Fibroblast of lung (primary cell): ENCODE data around the gene NEGR1. TPM values are rescaled to one million over a fixed set of nuclear protein-coding genes. Genes with fewer than 3 reads are reported as not detected.
A peak's percentile ranks its signal among the peaks of the same experiment; 100 is the strongest.
"Not testable (repeated sequence)": the region's sequence is repeated elsewhere in the genome, so short reads cannot be mapped to it uniquely, and the experiment has no call there.

Experiments
- DNase-seq, 2 donors: peaks; one replicate each; pipeline versions ENCODE4 v3.0.0 to v3.0.0-alpha.2; 2010; ENCODE audit warnings: low read depth in 2 of 2
- H2AFZ ChIP-seq: 2 replicates; pipeline ENCODE4 v1.5.1; 2012; ENCODE audit warnings: low read length, control low read depth, inconsistent platforms
- H3K27ac ChIP-seq: 2 replicates; pipeline ENCODE4 v1.5.1; 2011; ENCODE audit warnings: low read length, control low read depth; ENCODE audit not compliant: insufficient read depth
- H3K27me3 ChIP-seq: 2 replicates; pipeline ENCODE4 v1.5.1; 2011; ENCODE audit warnings: mild to moderate bottlenecking, low read length; ENCODE audit not compliant: control insufficient read depth, insufficient read depth
- H3K36me3 ChIP-seq: 2 replicates; pipeline ENCODE4 v1.5.1; 2011; ENCODE audit warnings: low read length; ENCODE audit not compliant: control insufficient read depth, insufficient read depth
- H3K4me1 ChIP-seq: 2 replicates; pipeline ENCODE4 v1.5.1; 2011; ENCODE audit warnings: low read length; ENCODE audit not compliant: control insufficient read depth, insufficient read depth; ENCODE audit errors: extremely low read depth
- H3K4me2 ChIP-seq: 2 replicates; pipeline ENCODE4 v1.5.1; 2011; ENCODE audit warnings: low read length, control low read depth; ENCODE audit not compliant: insufficient read depth; ENCODE audit errors: extremely low read depth
- H3K4me3 ChIP-seq, 4 experiments: fragments of 200-600 bp in 1 of 4; sonication (generic) in 1 of 4; replicated peaks in 1 of 4; 2 replicates each; pipeline ENCODE4 v1.5.1; 2011 to 2016; ENCODE audit warnings: low read length in 4 of 4, low read depth in 3 of 4, mild to moderate bottlenecking in 3 of 4, control low read depth in 2 of 4, inconsistent platforms in 1 of 4, mixed read lengths in 1 of 4; ENCODE audit not compliant: insufficient read depth in 1 of 4; ENCODE audit errors: control extremely low read depth in 1 of 4
- H3K79me2 ChIP-seq: 2 replicates; pipeline ENCODE4 v1.5.1; 2012; ENCODE audit warnings: mild to moderate bottlenecking, low read length, inconsistent platforms; ENCODE audit not compliant: control insufficient read depth, insufficient read depth
- H3K9ac ChIP-seq: 2 replicates; pipeline ENCODE4 v1.5.1; 2011; ENCODE audit warnings: mild to moderate bottlenecking, low read length, control low read depth; ENCODE audit not compliant: insufficient read depth
- H3K9me3 ChIP-seq: 2 replicates; pipeline ENCODE4 v1.5.1; 2012; ENCODE audit warnings: low read depth, low read length; ENCODE audit not compliant: control insufficient read depth, insufficient read depth
- H4K20me1 ChIP-seq: 2 replicates; pipeline ENCODE4 v1.5.1; 2011; ENCODE audit warnings: low read length; ENCODE audit not compliant: control insufficient read depth, insufficient read depth; ENCODE audit errors: extremely low read depth
- CTCF ChIP-seq, 2 donors: IDR thresholded peaks in 1 of 2; conservative IDR thresholded peaks in 1 of 2; 1 replicate in 1 of 2; 2 replicates in 1 of 2; pipeline ENCODE4 v1.5.1; 2011 to 2012; ENCODE audit warnings: low read length in 2 of 2, control low read depth in 1 of 2, inconsistent platforms in 1 of 2, low read depth in 1 of 2, mild to moderate bottlenecking in 1 of 2
- EZH2 ChIP-seq: IDR thresholded peaks from 2 replicates; pipeline ENCODE4 v1.5.1; 2012; ENCODE audit warnings: low read length, control low read depth, mild to moderate bottlenecking; ENCODE audit errors: missing control alignments
- polyA plus RNA-seq, 2 donors: library from polyadenylated mRNA; depleted of rRNA in 1 of 2; stranded (reverse) in 1 of 2; unstranded in 1 of 2; fragments of >200 nt; gene quantifications; 2 replicates each; pipeline ENCODE4 v1.2.1, GENCODE V29; 2011 to 2012; ENCODE audit warnings: missing spikeins in 1 of 2
- total RNA-seq: library from RNA; depleted of rRNA; stranded (reverse); fragments of >200 nt; gene quantifications from 2 replicates; pipeline ENCODE4 v1.2.1, GENCODE V29; 2014

Gene NEGR1
- total and polyA plus RNA-seq, 2 donors (not counting 1 experiment from before 2014, with no cell fraction given), result 3.1 to 9.4 TPM

- Histone ChIP-seq H3K4me2 (no peak overlapping the region), H3K79me2 (no peaks in the 10 kb centered on the region), H3K4me3 (no peak overlapping the region), H3K4me1 (no peaks in the 10 kb centered on the region), H3K9me3 (no peaks in the 10 kb centered on the region), H4K20me1 (no peaks in the 10 kb centered on the region), H3K27me3 (no peaks in the 10 kb centered on the region), H3K9ac (no peak overlapping the region), H3K36me3 (no peaks in the 10 kb centered on the region), H2AFZ (peak overlapping the region; percentile 45), H3K27ac (no peak overlapping the region)
- peak; percentile 19 to 74 for DNase-seq
- TF ChIP-seq EZH2 (no peak), CTCF (conservative IDR thresholded peaks at IDR 0.05 in 1 of 2, IDR thresholded peaks at IDR 0.05 in 1 of 2; ENCODE audit: low read depth in 1 of 2, low read length in 2 of 2) (no peak)
Measured at GRCh38 chr1:71908303-71908702, 374.0 kb downstream of the NEGR1 start.

DNA sequence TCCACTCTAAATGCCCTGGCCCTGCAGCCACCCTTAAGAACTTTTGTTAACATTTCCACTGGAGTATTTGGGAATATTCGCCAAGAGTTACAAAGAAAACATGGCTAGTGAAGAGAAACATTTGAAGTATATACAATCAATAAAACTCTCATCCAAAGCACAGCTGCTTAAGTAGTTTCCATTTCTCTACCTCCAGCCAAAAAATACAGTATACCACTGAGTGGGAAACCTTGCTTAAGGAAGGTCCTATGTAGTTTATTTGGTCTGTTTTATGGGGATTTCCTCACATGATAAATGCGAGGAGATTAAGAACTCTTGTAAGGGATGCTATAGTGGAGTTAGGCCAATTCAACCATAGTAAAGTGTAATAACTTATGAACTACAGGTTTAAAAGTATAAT, 382.5 kb downstream of the NEGR1 start:
- H4K20me1 ChIP-seq, result no peaks in the 10 kb centered on the region
- H2AFZ ChIP-seq, result no peak overlapping the region
- no peaks in the 10 kb centered on the region for H3K4me1 ChIP-seq
- no peak overlapping the region for H3K4me2 ChIP-seq
- peak in 1 of 2 donors; percentile 2 for DNase-seq
- no peak overlapping the region for H3K4me3 ChIP-seq
- H3K27me3 ChIP-seq, result no peaks in the 10 kb centered on the region
- no peak overlapping the region for H3K27ac ChIP-seq
- no peak overlapping the region for H3K9ac ChIP-seq
- no peaks in the 10 kb centered on the region for H3K79me2 ChIP-seq
- H3K9me3 ChIP-seq, result no peaks in the 10 kb centered on the region
- H3K36me3 ChIP-seq, result no peaks in the 10 kb centered on the region
- TF ChIP-seq EZH2 (no peak), CTCF (conservative IDR thresholded peaks at IDR 0.05 in 1 of 2, IDR thresholded peaks at IDR 0.05 in 1 of 2; ENCODE audit: low read depth in 1 of 2, low read length in 2 of 2) (no peak)

- not testable (repeated sequence) for H3K4me3 ChIP-seq, H3K36me3 ChIP-seq, H3K79me2 ChIP-seq, DNase-seq, H3K4me2 ChIP-seq, H3K27ac ChIP-seq, H3K4me1 ChIP-seq, H2AFZ ChIP-seq, H3K9ac ChIP-seq, H4K20me1 ChIP-seq, H3K27me3 ChIP-seq, H3K9me3 ChIP-seq
Measured at GRCh38 chr1:71888166-71888565, 394.2 kb downstream of the NEGR1 start.
